K562 (cell line): ENCODE data around the gene TMEM217. TPM values are rescaled to one million over a fixed set of nuclear protein-coding genes. Genes with fewer than 3 reads are reported as not detected.
A peak's percentile ranks its signal among the peaks of the same experiment; 100 is the strongest.

ENCODE experiments used
- ADNP ChIP-seq: fragments of 200-800 bp; sonication (Bioruptor generic); IDR thresholded peaks from 2 replicates; pipeline ENCODE4 v1.6.1; 2016; ENCODE audit warnings: missing genetic modification characterization, missing compliant biosample characterization
- ARNT ChIP-seq, 2 experiments: fragments of 450-650 bp; IDR thresholded peaks; 2 replicates each; pipeline ENCODE4 v1.6.1; 2016; ENCODE audit warnings: mild to moderate bottlenecking in 1 of 2
- BHLHE40 ChIP-seq: IDR thresholded peaks from 2 replicates; pipeline ENCODE4 v1.6.1; 2011; ENCODE audit warnings: low read length, improper control_type of control experiment
- FOXA3 ChIP-seq, 2 experiments: fragments of 450-650 bp in 1 of 2; sonication (generic) in 1 of 2; formaldehyde crosslinking; IDR thresholded peaks in 1 of 2; conservative IDR thresholded peaks in 1 of 2; 2 replicates each; pipeline versions ENCODE4 v1.4.0 to v1.8.0; 2020 to 2022; ENCODE audit warnings: mild to moderate bottlenecking in 2 of 2, missing genetic modification reagents in 1 of 2
- GABPB2 ChIP-seq: fragments of 250-450 bp; sonication (Bioruptor Pico); conservative IDR thresholded peaks from 2 replicates; pipeline ENCODE4 v1.5.1; 2021; ENCODE audit warnings: mild to moderate bottlenecking
- HDAC8 ChIP-seq: fragments of 450-650 bp; IDR thresholded peaks from 2 replicates; pipeline ENCODE4 v1.6.1; 2016; ENCODE audit warnings: mild to moderate bottlenecking, missing genetic modification characterization, moderate library complexity, missing compliant biosample characterization
- HMG20B ChIP-seq: fragments of 250-450 bp; sonication (Bioruptor Pico); IDR thresholded peaks from 2 replicates; pipeline ENCODE4 v1.5.0; 2021; ENCODE audit warnings: mild to moderate bottlenecking
- ILF3 ChIP-seq: fragments of 450-650 bp; IDR thresholded peaks from 2 replicates; pipeline ENCODE4 v1.6.1; 2018; ENCODE audit warnings: antibody characterized with exemption, mild to moderate bottlenecking, moderate library complexity, borderline replicate concordance
- MITF ChIP-seq: IDR thresholded peaks from 2 replicates; pipeline ENCODE4 v1.6.1; 2014; ENCODE audit warnings: antibody characterized with exemption
- NFE2L1 ChIP-seq: fragments of 450-650 bp; IDR thresholded peaks from 2 replicates; pipeline ENCODE4 v1.6.1; 2016; ENCODE audit warnings: missing genetic modification characterization, low read depth, mild to moderate bottlenecking, missing compliant biosample characterization, moderate library complexity, borderline replicate concordance
- NR2C2 ChIP-seq, 2 experiments: fragments of 200-800 bp in 1 of 2; sonication (Bioruptor generic) in 1 of 2; sonication (generic) in 1 of 2; formaldehyde crosslinking in 1 of 2; IDR thresholded peaks; 2 replicates each; pipeline versions ENCODE4 v1.6.1 to v1.8.0; 2016 to 2022; ENCODE audit warnings: mild to moderate bottlenecking in 1 of 2, missing compliant biosample characterization in 1 of 2, missing genetic modification characterization in 1 of 2, missing genetic modification reagents in 1 of 2
- NR4A1 ChIP-seq, 2 experiments: fragments of 250-450 bp in 1 of 2; fragments of 450-650 bp in 1 of 2; sonication (Bioruptor Pico) in 1 of 2; IDR thresholded peaks; 2 replicates each; pipeline versions ENCODE4 v1.4.0 to v1.6.1; 2016 to 2020; ENCODE audit warnings: mild to moderate bottlenecking in 2 of 2, missing compliant biosample characterization in 1 of 2, missing genetic modification characterization in 1 of 2, moderate library complexity in 1 of 2
- POLR2AphosphoS2 ChIP-seq: IDR thresholded peaks from 2 replicates; pipeline ENCODE4 v1.6.1; 2012; ENCODE audit warnings: low read length, improper control_type of control experiment
- POLR2AphosphoS5 ChIP-seq: IDR thresholded peaks from 2 replicates; pipeline ENCODE4 v1.6.1; 2011; ENCODE audit warnings: mild to moderate bottlenecking, low read depth, low read length, moderate library complexity; ENCODE audit not compliant: control insufficient read depth, insufficient read depth
- TAF15 ChIP-seq: fragments of 200-400 bp; formaldehyde crosslinking; IDR thresholded peaks from 2 replicates; pipeline ENCODE4 v1.6.1; 2017; ENCODE audit warnings: mild to moderate bottlenecking, low read depth, low read length, moderate library complexity
- ZC3H4 ChIP-seq: sonication (generic); formaldehyde crosslinking; IDR thresholded peaks from 2 replicates; pipeline ENCODE4 v1.9.0; 2021; ENCODE audit warnings: missing genetic modification reagents, borderline replicate concordance
- ZNF121 ChIP-seq: sonication (generic); formaldehyde crosslinking; conservative IDR thresholded peaks from 2 replicates; pipeline ENCODE4 v1.8.0; 2022; ENCODE audit warnings: missing genetic modification reagents
- ZNF174 ChIP-seq: fragments of 250-450 bp; sonication (Bioruptor Pico); IDR thresholded peaks from 2 replicates; pipeline ENCODE4 v1.4.0; 2020; ENCODE audit warnings: mild to moderate bottlenecking
- ZNF586 ChIP-seq: fragments of 450-650 bp; formaldehyde crosslinking; conservative IDR thresholded peaks from 2 replicates; pipeline ENCODE4 v1.4.0; 2020; ENCODE audit warnings: mild to moderate bottlenecking, moderate library complexity
- ZNF780A ChIP-seq: fragments of 250-450 bp; sonication (Bioruptor Pico); IDR thresholded peaks from 2 replicates; pipeline ENCODE4 v1.5.0; 2021; ENCODE audit warnings: mild to moderate bottlenecking
- polyA plus RNA-seq, 8 experiments: library from polyadenylated mRNA; depleted of rRNA in 4 of 8; stranded (reverse) in 5 of 8; unstranded in 3 of 8; fragments of >200 nt; fragmentation: Nextera tagmentation in 2 of 8; fragmentation: Illumina TruSeq in 1 of 8; extraction: Ambion mirVana in 2 of 8; extraction: Trizol in 1 of 8; gene quantifications; 2 replicates each; pipeline versions ENCODE4 v1.2.1 to v1.2.3, GENCODE V29; 2011 to 2014; ENCODE audit warnings: inconsistent platforms in 1 of 8, missing spikeins in 1 of 8
- total RNA-seq, 7 experiments: library from RNA; depleted of rRNA in 6 of 7; stranded (reverse); fragments of >200 nt in 6 of 7; fragmentation: Illumina TruSeq in 2 of 7; extraction: Trizol in 2 of 7; gene quantifications; 2 replicates each; pipeline versions ENCODE4 v1.2.1 to v1.2.3, GENCODE V29; 2011 to 2021; ENCODE audit warnings: low replicate concordance in 1 of 7
- TF ChIP-seq, protein P1 (sequence below): fragments of 450-650 bp; IDR thresholded peaks from 2 replicates; pipeline ENCODE4 v1.6.1; 2016
- TF ChIP-seq, protein P2 (sequence below): IDR thresholded peaks from 2 replicates; pipeline ENCODE4 v1.6.1; 2011; ENCODE audit warnings: borderline replicate concordance, low read depth, mild to moderate bottlenecking, moderate library complexity, low read length; ENCODE audit not compliant: insufficient read depth, poor library complexity, severe bottlenecking

The TMEM217 gene
- total and polyA plus RNA-seq, 9 of the 15 experiments (the other 6 are each of a cell fraction or from before 2014, with no cell fraction given), result 1.3 to 8.0 (median 1.9) TPM

GRCh38 chr6:37242429-37243052, 15.4 kb downstream of the TMEM217 start (continued):
- TF ChIP-seq, protein P1, sequence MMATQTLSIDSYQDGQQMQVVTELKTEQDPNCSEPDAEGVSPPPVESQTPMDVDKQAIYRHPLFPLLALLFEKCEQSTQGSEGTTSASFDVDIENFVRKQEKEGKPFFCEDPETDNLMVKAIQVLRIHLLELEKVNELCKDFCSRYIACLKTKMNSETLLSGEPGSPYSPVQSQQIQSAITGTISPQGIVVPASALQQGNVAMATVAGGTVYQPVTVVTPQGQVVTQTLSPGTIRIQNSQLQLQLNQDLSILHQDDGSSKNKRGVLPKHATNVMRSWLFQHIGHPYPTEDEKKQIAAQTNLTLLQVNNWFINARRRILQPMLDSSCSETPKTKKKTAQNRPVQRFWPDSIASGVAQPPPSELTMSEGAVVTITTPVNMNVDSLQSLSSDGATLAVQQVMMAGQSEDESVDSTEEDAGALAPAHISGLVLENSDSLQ, result peak; percentile 89
- TF ChIP-seq HDAC8 (no peak), ZC3H4 (CRISPR knock-in tag) (no peak), NR2C2 (CRISPR knock-in tag; IDR thresholded peaks at IDR 0.05) (no peak), NR2C2 (tag; IDR thresholded peaks at IDR 0.05) (no peak; the same call in 1 of the 2 replicates), ADNP (tag) (no peak), ZNF174 (CRISPR knock-in tag) (no peak), ZNF780A (CRISPR knock-in tag) (no peak), HMG20B (CRISPR knock-in tag) (no peak), BHLHE40 (no peak), GABPB2 (CRISPR knock-in tag) (no peak), MITF (no peak), ZNF121 (CRISPR knock-in tag) (no peak), ILF3 (no peak), TAF15 (no peak), ARNT (IDR thresholded peaks at IDR 0.05) (peak in 1 of 2 experiments; percentile 58; a peak in 1 of 4 replicates), NFE2L1 (tag) (no peak), POLR2AphosphoS5 (no peak), FOXA3 (CRISPR knock-in tag; conservative IDR thresholded peaks at IDR 0.05 in 1 of 2, IDR thresholded peaks at IDR 0.05 in 1 of 2) (no peak), POLR2AphosphoS2 (no peak), ZNF586 (CRISPR knock-in tag) (no peak), NR4A1 (CRISPR knock-in tag; IDR thresholded peaks at IDR 0.05) (no peak), NR4A1 (tag; IDR thresholded peaks at IDR 0.05) (peak; percentile 29; the same call in 1 of the 2 replicates)
- TF ChIP-seq, protein P2, sequence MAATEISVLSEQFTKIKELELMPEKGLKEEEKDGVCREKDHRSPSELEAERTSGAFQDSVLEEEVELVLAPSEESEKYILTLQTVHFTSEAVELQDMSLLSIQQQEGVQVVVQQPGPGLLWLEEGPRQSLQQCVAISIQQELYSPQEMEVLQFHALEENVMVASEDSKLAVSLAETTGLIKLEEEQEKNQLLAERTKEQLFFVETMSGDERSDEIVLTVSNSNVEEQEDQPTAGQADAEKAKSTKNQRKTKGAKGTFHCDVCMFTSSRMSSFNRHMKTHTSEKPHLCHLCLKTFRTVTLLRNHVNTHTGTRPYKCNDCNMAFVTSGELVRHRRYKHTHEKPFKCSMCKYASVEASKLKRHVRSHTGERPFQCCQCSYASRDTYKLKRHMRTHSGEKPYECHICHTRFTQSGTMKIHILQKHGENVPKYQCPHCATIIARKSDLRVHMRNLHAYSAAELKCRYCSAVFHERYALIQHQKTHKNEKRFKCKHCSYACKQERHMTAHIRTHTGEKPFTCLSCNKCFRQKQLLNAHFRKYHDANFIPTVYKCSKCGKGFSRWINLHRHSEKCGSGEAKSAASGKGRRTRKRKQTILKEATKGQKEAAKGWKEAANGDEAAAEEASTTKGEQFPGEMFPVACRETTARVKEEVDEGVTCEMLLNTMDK, result no peak
